ENCODE data around the gene ZNF564.
"Not testable (repeated sequence)": the region's sequence is repeated elsewhere in the genome, so short reads cannot be mapped to it uniquely, and the experiment has no call there.

ZNF564 gene

GRCh38 chr19:12497032-12497431, 54.2 kb downstream of the ZNF564 start:
- no peak for DNase-seq (ENCODE audit: low read depth, low spot score)

- DNase-seq (ENCODE audit: low read depth, low spot score), result no peak
Measured at GRCh38 chr19:12496480-12496879, 54.8 kb downstream of the ZNF564 start.

- peak; percentile 89 for DNase-seq (ENCODE audit: low read depth, low spot score)
Measured at GRCh38 chr19:12495002-12495802, 56.1 kb downstream of the ZNF564 start.

- no peak for DNase-seq (ENCODE audit: low read depth, low spot score)
Measured at GRCh38 chr19:12494260-12494860, 56.9 kb downstream of the ZNF564 start.

- not testable (repeated sequence) for DNase-seq (ENCODE audit: low read depth, low spot score)
Measured at GRCh38 chr19:12486265-12486783, 65.0 kb downstream of the ZNF564 start.

GRCh38 chr19:12485571-12485970, 65.7 kb downstream of the ZNF564 start:
- DNase-seq (ENCODE audit: low read depth, low spot score), result no peak

GRCh38 chr19:12485052-12485416, 66.2 kb downstream of the ZNF564 start:
- DNase-seq (ENCODE audit: low read depth, low spot score), result no peak

GRCh38 chr19:12484371-12485051, 66.8 kb downstream of the ZNF564 start, which contains the start of gene ZNF709:
ZNF709 (minus strand) TSS chr19:12484816; CDS start chr19:12484657, 159 bp downstream.
- DNase-seq (ENCODE audit: low read depth, low spot score), result peak; percentile 78

- no peak for DNase-seq (ENCODE audit: low read depth, low spot score)
Measured at GRCh38 chr19:12484011-12484370, 67.3 kb downstream of the ZNF564 start.

GRCh38 chr19:12482509-12482886, 68.8 kb downstream of the ZNF564 start:
- no peak for DNase-seq (ENCODE audit: low read depth, low spot score)

- DNase-seq (ENCODE audit: low read depth, low spot score), result no peak
Measured at GRCh38 chr19:12481781-12482508, 69.3 kb downstream of the ZNF564 start.

GRCh38 chr19:12478234-12478941, 72.9 kb downstream of the ZNF564 start:
- DNase-seq (ENCODE audit: low read depth, low spot score), result no peak
